HCT116 (cell line): Measurements from ENCODE around the gene EPPIN. TPM values are rescaled to one million over a fixed set of nuclear protein-coding genes. Genes with fewer than 3 reads are reported as not detected.

Experiments
- ATAC-seq: fragments of 200-7000 bp; cut with Tn5 transposase; 2 replicates; pipeline ENCODE4 v1.9.1; 2020; ENCODE audit warnings: mild to moderate bottlenecking, moderate library complexity
- BruUV-seq: library from RNA; stranded (reverse); fragments of 400-500 nt; replicated peaks from 2 replicates; lab custom pipeline; 2021; lab: Mats Ljungman, UMichigan
- CTCF ChIA-PET: fragments of 300-600 bp; sonication (Branson Sonifier 250); formaldehyde crosslinking; loops from one replicate; lab custom pipeline; 2021; ENCODE audit warnings: antibody characterized with exemption; lab: Charles Lee
- POLR2A ChIA-PET: fragments of 300-600, 350-600 bp; sonication (Branson Sonifier 250); formaldehyde crosslinking; loops from one replicate; lab custom pipeline; 2021; ENCODE audit warnings: antibody characterized with exemption; lab: Charles Lee
- RAD21 ChIA-PET, 2 experiments: fragments of 300-600 bp; sonication (Branson Sonifier 250); formaldehyde crosslinking; loops; one replicate each; lab custom pipeline; 2023; ENCODE audit warnings: low total read pairs in 2 of 2; ENCODE audit not compliant: uncharacterized antibody in 2 of 2, unreplicated experiment in 2 of 2, low non-redundant PET in 1 of 2; lab: Charles Lee
- DNase-seq: peaks from one replicate; pipeline ENCODE4 v3.0.0-alpha.2; 2010; ENCODE audit warnings: low read depth, low spot score
- H2AFZ ChIP-seq: fragments of 200-600 bp; shearing (Covaris generic), sonication (generic); 2 replicates; pipeline ENCODE4 v1.6.1; 2017; ENCODE audit warnings: low read depth, mixed run types, mixed read lengths, antibody characterized with exemption, low read length; ENCODE audit not compliant: poor library complexity, severe bottlenecking
- H3K27ac ChIP-seq: 2 replicates; pipeline ENCODE4 v1.5.1; 2012; ENCODE audit warnings: low read depth, low read length
- H3K27me3 ChIP-seq: fragments of 200-600 bp; sonication (generic); 2 replicates; pipeline ENCODE4 v1.6.1; 2016; ENCODE audit warnings: mixed run types, low read length, mixed read lengths; ENCODE audit not compliant: insufficient read depth
- H3K36me3 ChIP-seq, 2 experiments: fragments of 200-500 bp in 1 of 2; fragments of 200-600 bp in 1 of 2; sonication (Bioruptor generic) in 1 of 2; sonication (generic) in 1 of 2; 2 replicates each; pipeline versions ENCODE4 v1.5.1 to v1.6.1; 2014 to 2016; ENCODE audit warnings: low read length in 2 of 2, inconsistent platforms in 1 of 2, mixed read lengths in 1 of 2, mixed run types in 1 of 2; ENCODE audit not compliant: insufficient read depth in 2 of 2, control insufficient read depth in 1 of 2
- H3K4me1 ChIP-seq, 2 experiments: fragments of 200-600 bp in 1 of 2; sonication (generic) in 1 of 2; 2 replicates each; pipeline versions ENCODE4 v1.5.1 to v1.6.1; 2012 to 2017; ENCODE audit warnings: low read length in 2 of 2, inconsistent platforms in 1 of 2, mild to moderate bottlenecking in 1 of 2, mixed read lengths in 1 of 2, mixed run types in 1 of 2, moderate library complexity in 1 of 2; ENCODE audit not compliant: insufficient read depth in 2 of 2, control insufficient read depth in 1 of 2
- H3K4me2 ChIP-seq: fragments of 200-600 bp; sonication (generic); 2 replicates; pipeline ENCODE4 v1.6.1; 2017; ENCODE audit warnings: mixed run types, low read length, mixed read lengths
- H3K4me3 ChIP-seq, 2 experiments: fragments of 200-600 bp in 1 of 2; sonication (generic) in 1 of 2; replicated peaks in 1 of 2; 2 replicates each; pipeline ENCODE4 v1.5.1; 2011 to 2016; ENCODE audit warnings: low read length in 2 of 2, control low read depth in 1 of 2, low read depth in 1 of 2, mild to moderate bottlenecking in 1 of 2, mixed read lengths in 1 of 2, mixed run types in 1 of 2
- H3K79me2 ChIP-seq: fragments of 200-600 bp; sonication (generic); 2 replicates; pipeline ENCODE4 v1.6.1; 2017; ENCODE audit warnings: mild to moderate bottlenecking, mixed run types, low read length, moderate library complexity, mixed read lengths; ENCODE audit not compliant: insufficient read depth
- H3K9ac ChIP-seq: fragments of 200-600 bp; sonication (generic); 2 replicates; pipeline ENCODE4 v1.6.1; 2016; ENCODE audit warnings: low read length, mixed read lengths
- H3K9me2 ChIP-seq: fragments of 200-600 bp; sonication (generic), shearing (Covaris generic); 2 replicates; pipeline ENCODE4 v1.6.1; 2017; ENCODE audit warnings: mixed run types, mild to moderate bottlenecking, moderate library complexity; ENCODE audit not compliant: insufficient read depth
- H3K9me3 ChIP-seq, 2 experiments: fragments of 200-500 bp in 1 of 2; fragments of 200-600 bp in 1 of 2; sonication (Bioruptor generic) in 1 of 2; sonication (generic) in 1 of 2; 2 replicates each; pipeline ENCODE4 v1.6.1; 2014 to 2017; ENCODE audit warnings: low read length in 2 of 2, mixed read lengths in 2 of 2, inconsistent platforms in 1 of 2, low read depth in 1 of 2, mild to moderate bottlenecking in 1 of 2, mixed run types in 1 of 2, moderate library complexity in 1 of 2; ENCODE audit not compliant: control insufficient read depth in 1 of 2, insufficient read depth in 1 of 2
- H4K20me1 ChIP-seq: fragments of 200-600 bp; sonication (generic), shearing (Covaris generic); 2 replicates; pipeline ENCODE4 v1.6.1; 2017; ENCODE audit warnings: mixed run types, mild to moderate bottlenecking, moderate library complexity; ENCODE audit not compliant: insufficient read depth
- CEBPB ChIP-seq: IDR thresholded peaks from 2 replicates; pipeline ENCODE4 v1.6.1; 2012; ENCODE audit warnings: low read depth
- EGR1 ChIP-seq: IDR thresholded peaks from 2 replicates; pipeline ENCODE4 v1.6.1; 2012; ENCODE audit warnings: low read depth
- FOSL1 ChIP-seq: IDR thresholded peaks from 2 replicates; pipeline ENCODE4 v1.6.1; 2012; ENCODE audit warnings: low read depth
- intact Hi-C: fragments of 100-400 bp; cut with micrococcal nuclease; formaldehyde crosslinking; loops from 2 replicates; pipeline ENCODE4 v1.10.0; 2022
- total RNA-seq: library from RNA; stranded (reverse); gene quantifications from one replicate; pipeline ENCODE4 v1.2.1, GENCODE V29; 2021; ENCODE audit not compliant: unreplicated experiment
- TF ChIP-seq, protein P1 (sequence below): IDR thresholded peaks from 2 replicates; pipeline ENCODE4 v1.6.1; 2012

EPPIN gene
- total RNA-seq, 1 experiment from 2014 or later: not detected

- intact Hi-C loops: no loop called here
- RAD21 ChIA-PET: no interaction called here
- CTCF ChIA-PET: no interaction called here
- Histone ChIP-seq H4K20me1 (no peaks in the 10 kb centered on the region), H3K9me3 (no peaks in the 10 kb centered on the region), H3K9me2 (no peaks in the 10 kb centered on the region), H3K4me2 (no peak overlapping the region), H3K79me2 (no peaks in the 10 kb centered on the region), H3K4me1 (peaks cover 0 to 19% of the 10 kb centered on the region in 2 experiments; a peak in 2 of 4 replicates), H3K9ac (no peak overlapping the region), H3K27ac (no peak overlapping the region), H3K27me3 (peaks cover 9% of the 10 kb centered on the region; the same call in 1 of the 2 replicates), H3K36me3 (no peaks in the 10 kb centered on the region), H2AFZ (no peak overlapping the region), H3K4me3 (no peak overlapping the region)
- POLR2A ChIA-PET: no interaction called here
- ATAC-seq (no peak), DNase-seq (no peak)
- BruUV-seq: no TSS peak
- no peak for TF ChIP-seq CEBPB
- TF ChIP-seq, protein P1, sequence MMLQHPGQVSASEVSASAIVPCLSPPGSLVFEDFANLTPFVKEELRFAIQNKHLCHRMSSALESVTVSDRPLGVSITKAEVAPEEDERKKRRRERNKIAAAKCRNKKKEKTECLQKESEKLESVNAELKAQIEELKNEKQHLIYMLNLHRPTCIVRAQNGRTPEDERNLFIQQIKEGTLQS: no peak
- no peak for TF ChIP-seq FOSL1
These were observed 38.1 kb downstream of the EPPIN start for GRCh38 chr20:45509091-45509490.

- no peaks in the 10 kb centered on the region for H4K20me1 ChIP-seq
- H3K4me3 ChIP-seq: no peak overlapping the region
- no peaks in the 10 kb centered on the region for H3K36me3 ChIP-seq
- intact Hi-C loops: no loop called here
- POLR2A ChIA-PET: no interaction called here
- H3K4me1 ChIP-seq: peaks cover 0 to 19% of the 10 kb centered on the region in 2 experiments; a peak in 2 of 4 replicates
- H3K9me3 ChIP-seq: no peaks in the 10 kb centered on the region
- no peak overlapping the region for H3K9ac ChIP-seq
- no peak overlapping the region for H3K27ac ChIP-seq
- H3K27me3 ChIP-seq: 0 out of 2 replicates have a peak, but pooled peaks cover 2% of the 10 kb centered on the region
- ATAC-seq: no peak
- TF ChIP-seq EGR1 (no peak), FOSL1 (0 out of 2 replicates have a peak, but pooled peaks have one; percentile 18)
- peak overlapping the region; percentile 52 for H3K4me2 ChIP-seq
- RAD21 ChIA-PET: no interaction called here
- no peak for DNase-seq
- H2AFZ ChIP-seq: no peak overlapping the region
- CTCF ChIA-PET: no interaction called here
- BruUV-seq: no TSS peak
- no peaks in the 10 kb centered on the region for H3K79me2 ChIP-seq
- H3K9me2 ChIP-seq: no peaks in the 10 kb centered on the region
These were observed 38.9 kb downstream of the EPPIN start for GRCh38 chr20:45508068-45508886.
